PC-9 (cell line): ENCODE measurements around the gene UBA52.

Experiments used
- EZH2 ChIP-seq: fragments of 200-600 bp; sonication (generic); IDR thresholded peaks from 2 replicates; pipeline ENCODE4 v1.8.0; 2017; ENCODE audit warnings: antibody characterized with exemption, low read depth
- TF ChIP-seq, protein P1 (sequence below): fragments of 200-600 bp; sonication (generic); conservative IDR thresholded peaks from 2 replicates; pipeline ENCODE4 v1.6.1; 2017; ENCODE audit warnings: mixed run types, antibody characterized with exemption, mild to moderate bottlenecking, moderate library complexity

DNA sequence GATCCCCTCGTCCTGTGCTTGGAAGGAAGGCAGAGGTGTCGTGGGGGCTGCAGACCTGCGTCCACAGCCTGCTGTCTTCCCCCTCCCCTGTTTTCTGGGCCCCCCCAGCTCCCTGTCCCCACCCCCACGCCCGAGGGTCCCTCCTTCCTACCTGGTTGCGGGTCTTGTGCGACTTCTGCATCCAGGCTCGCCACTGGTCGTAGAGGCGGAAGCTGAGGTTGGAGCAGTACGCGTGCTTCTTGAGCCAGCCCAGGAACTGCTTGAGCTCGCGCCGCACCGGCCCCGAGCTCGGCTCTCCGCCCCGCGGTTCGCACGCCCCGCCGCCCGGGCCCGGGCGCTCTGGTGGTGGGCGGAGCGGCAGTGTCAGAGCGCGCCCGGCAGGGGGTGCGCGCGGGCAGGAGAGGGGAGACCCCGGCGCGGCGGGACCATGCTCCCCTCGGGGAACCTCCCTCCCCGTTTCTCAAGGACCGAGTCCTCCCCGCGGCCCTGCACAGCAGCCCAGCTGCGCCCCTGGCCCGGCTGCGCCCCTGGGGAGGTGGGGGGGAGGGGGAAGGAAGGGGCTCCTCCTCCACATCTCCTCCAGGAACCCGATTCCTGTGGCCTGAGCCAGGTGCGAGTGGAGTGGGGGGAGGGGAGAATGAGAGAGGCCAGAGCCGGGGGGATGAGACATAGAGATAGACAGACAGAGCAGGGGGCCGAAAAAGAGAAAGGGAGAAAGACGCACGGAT, 22.6 kb downstream of the UBA52 start:
- TF ChIP-seq, protein P1, sequence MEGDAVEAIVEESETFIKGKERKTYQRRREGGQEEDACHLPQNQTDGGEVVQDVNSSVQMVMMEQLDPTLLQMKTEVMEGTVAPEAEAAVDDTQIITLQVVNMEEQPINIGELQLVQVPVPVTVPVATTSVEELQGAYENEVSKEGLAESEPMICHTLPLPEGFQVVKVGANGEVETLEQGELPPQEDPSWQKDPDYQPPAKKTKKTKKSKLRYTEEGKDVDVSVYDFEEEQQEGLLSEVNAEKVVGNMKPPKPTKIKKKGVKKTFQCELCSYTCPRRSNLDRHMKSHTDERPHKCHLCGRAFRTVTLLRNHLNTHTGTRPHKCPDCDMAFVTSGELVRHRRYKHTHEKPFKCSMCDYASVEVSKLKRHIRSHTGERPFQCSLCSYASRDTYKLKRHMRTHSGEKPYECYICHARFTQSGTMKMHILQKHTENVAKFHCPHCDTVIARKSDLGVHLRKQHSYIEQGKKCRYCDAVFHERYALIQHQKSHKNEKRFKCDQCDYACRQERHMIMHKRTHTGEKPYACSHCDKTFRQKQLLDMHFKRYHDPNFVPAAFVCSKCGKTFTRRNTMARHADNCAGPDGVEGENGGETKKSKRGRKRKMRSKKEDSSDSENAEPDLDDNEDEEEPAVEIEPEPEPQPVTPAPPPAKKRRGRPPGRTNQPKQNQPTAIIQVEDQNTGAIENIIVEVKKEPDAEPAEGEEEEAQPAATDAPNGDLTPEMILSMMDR: peak; percentile 88
- TF ChIP-seq EZH2: no peak
